K562 treated with DMSO at 1 percent for 48 hours (cell line): ENCODE results near the gene NPTX2. TPM values are rescaled to one million over a fixed set of nuclear protein-coding genes. Genes with fewer than 3 reads are reported as not detected.

Experiments used
- total RNA-seq: library from RNA; unstranded; fragments of 300-600 nt; gene quantifications from 2 replicates; pipeline ENCODE4 v1.2.3, GENCODE V29; 2022; ENCODE audit warnings: low replicate concordance; ENCODE audit errors: extremely low read depth

NPTX2 gene
- total RNA-seq, result not detected in 2 replicates

DNA sequence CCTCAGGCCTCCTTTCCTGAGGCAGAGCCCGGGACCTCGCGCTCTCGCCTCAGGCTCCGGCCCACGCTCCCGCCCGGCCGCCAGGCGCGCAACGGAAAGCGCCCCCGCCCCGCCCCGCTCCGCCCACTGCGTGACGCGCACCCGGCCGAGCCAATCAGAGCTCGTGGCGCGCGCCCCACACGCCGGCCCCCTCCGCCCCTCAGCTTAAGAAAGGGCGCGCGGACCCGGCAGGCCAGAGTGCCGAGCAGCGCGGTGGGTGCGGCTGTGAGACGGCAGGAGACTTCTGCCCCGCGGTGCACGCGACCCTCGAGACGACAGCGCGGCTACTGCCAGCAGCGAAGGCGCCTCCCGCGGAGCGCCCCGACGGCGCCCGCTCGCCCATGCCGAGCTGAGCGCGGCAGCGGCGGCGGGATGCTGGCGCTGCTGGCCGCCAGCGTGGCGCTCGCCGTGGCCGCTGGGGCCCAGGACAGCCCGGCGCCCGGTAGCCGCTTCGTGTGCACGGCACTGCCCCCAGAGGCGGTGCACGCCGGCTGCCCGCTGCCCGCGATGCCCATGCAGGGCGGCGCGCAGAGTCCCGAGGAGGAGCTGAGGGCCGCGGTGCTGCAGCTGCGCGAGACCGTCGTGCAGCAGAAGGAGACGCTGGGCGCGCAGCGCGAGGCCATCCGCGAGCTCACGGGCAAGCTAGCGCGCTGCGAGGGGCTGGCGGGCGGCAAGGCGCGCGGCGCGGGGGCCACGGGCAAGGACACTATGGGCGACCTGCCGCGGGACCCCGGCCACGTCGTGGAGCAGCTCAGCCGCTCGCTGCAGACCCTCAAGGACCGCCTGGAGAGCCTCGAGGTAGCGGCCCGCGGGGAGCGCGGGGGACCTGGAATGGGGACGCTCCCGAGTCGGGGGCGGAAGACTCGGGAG is at the start of gene NPTX2:
TSS of gene NPTX2 (plus strand) at position 235 of the 909 bp plus-strand sequence. CDS start at position 412, 177 bp downstream.

Other genes with a start within 250 kb of the NPTX2 start
- not detected in 2 replicates for gene BAIAP2L1, start 216.2 kb upstream of the NPTX2 start, total RNA-seq